ENCODE results near the gene PPFIA1. TPM values are rescaled to one million over a fixed set of nuclear protein-coding genes. Genes with fewer than 3 reads are reported as not detected.

PPFIA1 gene
- polyA plus RNA-seq, 4 donors: 17.8 to 27.3 (median 23.6) TPM

- peaks cover 25 to 71% (median 37%) of the 10 kb centered on the region in 3 donors for H3K36me3 ChIP-seq (ENCODE audit: control insufficient read depth in 3 of 3, insufficient read depth in 2 of 3, low read depth in 1 of 3, low read length in 3 of 3)
- WGBS, 3 donors: 96 to 98% (median 96%) methylated on average over 16 of the region's 16 CpGs
- no peak for FAIRE-seq
Measured at GRCh38 chr11:70334351-70334995, 64.0 kb downstream of the PPFIA1 start.

GRCh38 chr11:70335511-70335910, 65.0 kb downstream of the PPFIA1 start:
- 89 to 90% (median 90%) methylated on average over 7 of the region's 7 CpGs for WGBS, 3 donors
- no peak for FAIRE-seq

More at GRCh38 chr11:70334351-70334995, 64.0 kb downstream of the PPFIA1 start:
- no peaks in the 10 kb centered on the region for H3K9me3 ChIP-seq (ENCODE audit: control insufficient read depth in 2 of 2, insufficient read depth in 1 of 2, low read depth in 1 of 2, low read length in 1 of 2)
- H3K4me3 ChIP-seq (ENCODE audit: low read depth in 1 of 3, low read length in 3 of 3): no peak overlapping the region
- H3K27me3 ChIP-seq (ENCODE audit: control insufficient read depth in 3 of 3, insufficient read depth in 3 of 3, low read length in 3 of 3): no peaks in the 10 kb centered on the region
- no peak overlapping the region for H3K27ac ChIP-seq (ENCODE audit: low read depth in 1 of 3, low read length in 2 of 3)
- H3K4me1 ChIP-seq (ENCODE audit: control insufficient read depth in 3 of 3, insufficient read depth in 2 of 3, low read depth in 1 of 3, low read length in 2 of 3): no peaks in the 10 kb centered on the region
- no peak for DNase-seq

DNA sequence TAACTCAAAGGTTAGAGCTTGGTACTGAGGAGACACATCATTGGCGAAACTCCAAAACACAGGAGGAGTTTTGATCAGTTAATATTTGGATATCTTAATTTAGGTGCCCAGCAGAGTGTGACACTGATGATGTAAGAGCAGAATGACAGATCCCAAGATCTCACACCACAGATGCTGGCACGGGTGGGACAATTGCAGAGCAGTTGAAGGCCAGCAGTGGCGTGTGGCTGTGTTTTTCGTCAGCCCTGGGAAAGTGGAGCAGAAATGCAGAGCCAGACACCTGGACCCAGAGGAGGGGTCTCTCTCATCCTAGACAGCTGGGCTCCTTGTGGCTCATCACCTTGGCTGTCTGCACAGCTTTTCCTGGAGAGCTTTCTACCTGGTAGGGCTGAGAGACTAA, 68.1 kb downstream of the PPFIA1 start:
- no peak overlapping the region for H3K27ac ChIP-seq (ENCODE audit: low read depth in 1 of 3, low read length in 2 of 3)
- FAIRE-seq (no peak), DNase-seq (no peak)
- 79 to 91% (median 88%) methylated on average over 4 of the region's 4 CpGs for WGBS, 3 donors
- no peaks in the 10 kb centered on the region for H3K27me3 ChIP-seq (ENCODE audit: control insufficient read depth in 3 of 3, insufficient read depth in 3 of 3, low read length in 3 of 3)
- peaks cover 23 to 67% (median 43%) of the 10 kb centered on the region in 3 donors for H3K36me3 ChIP-seq (ENCODE audit: control insufficient read depth in 3 of 3, insufficient read depth in 2 of 3, low read depth in 1 of 3, low read length in 3 of 3)
- no peak overlapping the region for H3K4me3 ChIP-seq (ENCODE audit: low read depth in 1 of 3, low read length in 3 of 3)
- H3K9me3 ChIP-seq (ENCODE audit: control insufficient read depth in 2 of 2, insufficient read depth in 1 of 2, low read depth in 1 of 2, low read length in 1 of 2): no peaks in the 10 kb centered on the region
- H3K4me1 ChIP-seq (ENCODE audit: control insufficient read depth in 3 of 3, insufficient read depth in 2 of 3, low read depth in 1 of 3, low read length in 2 of 3): no peaks in the 10 kb centered on the region

More at GRCh38 chr11:70335511-70335910, 65.0 kb downstream of the PPFIA1 start:
- no peak for DNase-seq
- Histone ChIP-seq H3K9me3 (ENCODE audit: control insufficient read depth in 2 of 2, insufficient read depth in 1 of 2, low read depth in 1 of 2, low read length in 1 of 2) (no peaks in the 10 kb centered on the region), H3K27ac (ENCODE audit: low read depth in 1 of 3, low read length in 2 of 3) (no peak overlapping the region), H3K4me1 (ENCODE audit: control insufficient read depth in 3 of 3, insufficient read depth in 2 of 3, low read depth in 1 of 3, low read length in 2 of 3) (no peaks in the 10 kb centered on the region), H3K27me3 (ENCODE audit: control insufficient read depth in 3 of 3, insufficient read depth in 3 of 3, low read length in 3 of 3) (no peaks in the 10 kb centered on the region), H3K36me3 (ENCODE audit: control insufficient read depth in 3 of 3, insufficient read depth in 2 of 3, low read depth in 1 of 3, low read length in 3 of 3) (peaks cover 31 to 73% (median 42%) of the 10 kb centered on the region in 3 donors), H3K4me3 (ENCODE audit: low read depth in 1 of 3, low read length in 3 of 3) (no peak overlapping the region)

DNA sequence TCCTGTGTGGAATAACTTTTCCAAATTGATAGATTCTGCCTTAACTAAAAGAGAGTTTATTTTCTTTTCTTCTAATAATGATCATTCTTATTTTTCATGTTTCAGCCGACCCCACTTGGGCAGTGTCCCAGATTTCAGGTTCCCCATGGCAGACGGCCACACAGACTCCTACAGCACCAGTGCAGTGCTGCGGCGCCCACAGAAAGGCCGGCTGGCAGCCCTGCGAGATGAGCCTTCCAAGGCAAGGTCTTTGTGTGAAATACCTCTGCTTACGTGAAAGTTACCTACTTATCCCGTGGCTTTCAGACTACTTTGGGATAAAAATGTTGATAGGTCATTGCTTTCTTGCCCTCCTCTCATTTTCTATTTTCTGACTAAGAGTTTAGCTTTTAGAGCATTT, 68.6 kb downstream of the PPFIA1 start:
- Histone ChIP-seq H3K4me1 (ENCODE audit: control insufficient read depth in 3 of 3, insufficient read depth in 2 of 3, low read depth in 1 of 3, low read length in 2 of 3) (no peaks in the 10 kb centered on the region), H3K4me3 (ENCODE audit: low read depth in 1 of 3, low read length in 3 of 3) (no peak overlapping the region), H3K27ac (ENCODE audit: low read depth in 1 of 3, low read length in 2 of 3) (no peak overlapping the region), H3K9me3 (ENCODE audit: control insufficient read depth in 2 of 2, insufficient read depth in 1 of 2, low read depth in 1 of 2, low read length in 1 of 2) (no peaks in the 10 kb centered on the region), H3K27me3 (ENCODE audit: control insufficient read depth in 3 of 3, insufficient read depth in 3 of 3, low read length in 3 of 3) (no peaks in the 10 kb centered on the region), H3K36me3 (ENCODE audit: control insufficient read depth in 3 of 3, insufficient read depth in 2 of 3, low read depth in 1 of 3, low read length in 3 of 3) (peaks cover 21 to 68% (median 43%) of the 10 kb centered on the region in 3 donors)
- FAIRE-seq (no peak), DNase-seq (no peak)
- 89 to 97% (median 93%) methylated on average over 8 of the region's 8 CpGs for WGBS, 3 donors

DNA sequence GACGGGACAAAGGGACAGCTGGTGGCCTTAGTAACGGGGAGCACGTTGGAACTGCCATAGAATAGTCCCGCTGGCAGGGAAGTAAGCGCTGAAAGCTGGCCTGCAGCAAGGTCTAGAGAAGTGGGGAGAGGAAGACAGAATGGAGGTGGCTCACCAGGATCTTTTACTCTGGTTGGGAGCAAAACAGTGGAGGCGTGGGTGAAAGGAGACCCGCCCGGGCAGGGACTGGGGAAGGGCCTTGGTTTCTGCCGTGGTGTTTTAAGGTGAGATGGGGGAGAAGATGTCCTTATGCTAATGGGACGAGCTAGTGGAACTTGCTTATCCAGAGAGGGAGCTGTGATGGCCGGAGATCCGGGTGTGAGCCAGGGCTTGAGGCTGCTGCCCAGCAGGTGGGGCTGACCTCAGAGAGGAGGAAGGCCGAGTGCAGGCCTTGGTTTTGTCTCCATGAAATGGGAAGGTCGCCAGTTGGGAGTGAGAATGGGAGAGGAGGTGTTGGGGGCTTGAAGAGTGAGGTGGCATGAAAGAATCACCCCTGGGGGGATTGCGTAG, 71.5 kb downstream of the PPFIA1 start:
- peaks cover 15 to 64% (median 32%) of the 10 kb centered on the region in 3 donors for H3K36me3 ChIP-seq (ENCODE audit: control insufficient read depth in 3 of 3, insufficient read depth in 2 of 3, low read depth in 1 of 3, low read length in 3 of 3)
- WGBS, 3 donors: 89 to 97% (median 90%) methylated on average over 15 of the region's 15 CpGs
- FAIRE-seq (no peak), DNase-seq (no peak)
- no peaks in the 10 kb centered on the region for H3K27me3 ChIP-seq (ENCODE audit: control insufficient read depth in 3 of 3, insufficient read depth in 3 of 3, low read length in 3 of 3)
- H3K27ac ChIP-seq (ENCODE audit: low read depth in 1 of 3, low read length in 2 of 3): no peak overlapping the region
- H3K9me3 ChIP-seq (ENCODE audit: control insufficient read depth in 2 of 2, insufficient read depth in 1 of 2, low read depth in 1 of 2, low read length in 1 of 2): no peaks in the 10 kb centered on the region
- no peak overlapping the region for H3K4me3 ChIP-seq (ENCODE audit: low read depth in 1 of 3, low read length in 3 of 3)
- H3K4me1 ChIP-seq (ENCODE audit: control insufficient read depth in 3 of 3, insufficient read depth in 2 of 3, low read depth in 1 of 3, low read length in 2 of 3): no peaks in the 10 kb centered on the region

DNA sequence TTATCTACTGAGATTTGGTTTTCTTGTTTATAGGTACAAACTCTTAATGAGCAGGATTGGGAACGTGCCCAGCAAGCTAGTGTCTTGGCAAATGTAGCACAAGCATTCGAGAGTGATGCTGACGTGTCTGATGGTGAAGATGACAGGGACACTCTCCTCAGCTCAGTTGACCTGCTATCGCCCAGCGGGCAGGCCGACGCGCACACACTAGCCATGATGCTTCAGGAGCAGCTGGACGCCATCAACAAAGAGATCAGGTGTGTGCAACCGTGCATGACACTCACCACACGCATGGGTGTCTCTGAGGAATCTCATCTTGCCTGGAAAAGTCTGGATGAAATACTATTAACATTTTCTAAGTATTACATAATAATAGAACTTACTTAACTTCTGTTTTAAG, 73.1 kb downstream of the PPFIA1 start:
- 93 to 96% (median 95%) methylated on average over 11 of the region's 11 CpGs for WGBS, 3 donors

GRCh38 chr11:70348191-70348590, 77.7 kb downstream of the PPFIA1 start:
- Histone ChIP-seq H3K27ac (ENCODE audit: low read depth in 1 of 3, low read length in 2 of 3) (no peak overlapping the region), H3K9me3 (ENCODE audit: control insufficient read depth in 2 of 2, insufficient read depth in 1 of 2, low read depth in 1 of 2, low read length in 1 of 2) (no peaks in the 10 kb centered on the region), H3K27me3 (ENCODE audit: control insufficient read depth in 3 of 3, insufficient read depth in 3 of 3, low read length in 3 of 3) (no peaks in the 10 kb centered on the region), H3K4me3 (ENCODE audit: low read depth in 1 of 3, low read length in 3 of 3) (no peak overlapping the region), H3K36me3 (ENCODE audit: control insufficient read depth in 3 of 3, insufficient read depth in 2 of 3, low read depth in 1 of 3, low read length in 3 of 3) (peaks cover 10 to 45% (median 21%) of the 10 kb centered on the region in 3 donors), H3K4me1 (ENCODE audit: control insufficient read depth in 3 of 3, insufficient read depth in 2 of 3, low read depth in 1 of 3, low read length in 2 of 3) (no peaks in the 10 kb centered on the region)
- DNase-seq (no peak), FAIRE-seq (no peak)
- 84 to 89% (median 86%) methylated on average over 12 of the region's 12 CpGs for WGBS, 3 donors

More for the DNA sequence above, 73.1 kb downstream of the PPFIA1 start:
- H3K4me1 ChIP-seq (ENCODE audit: control insufficient read depth in 3 of 3, insufficient read depth in 2 of 3, low read depth in 1 of 3, low read length in 2 of 3): no peaks in the 10 kb centered on the region
- H3K36me3 ChIP-seq (ENCODE audit: control insufficient read depth in 3 of 3, insufficient read depth in 2 of 3, low read depth in 1 of 3, low read length in 3 of 3): peaks cover 18 to 68% (median 33%) of the 10 kb centered on the region in 3 donors
- H3K27me3 ChIP-seq (ENCODE audit: control insufficient read depth in 3 of 3, insufficient read depth in 3 of 3, low read length in 3 of 3): no peaks in the 10 kb centered on the region
- no peak overlapping the region for H3K4me3 ChIP-seq (ENCODE audit: low read depth in 1 of 3, low read length in 3 of 3)
- no peaks in the 10 kb centered on the region for H3K9me3 ChIP-seq (ENCODE audit: control insufficient read depth in 2 of 2, insufficient read depth in 1 of 2, low read depth in 1 of 2, low read length in 1 of 2)
- FAIRE-seq (no peak), DNase-seq (no peak)
- no peak overlapping the region for H3K27ac ChIP-seq (ENCODE audit: low read depth in 1 of 3, low read length in 2 of 3)

DNA sequence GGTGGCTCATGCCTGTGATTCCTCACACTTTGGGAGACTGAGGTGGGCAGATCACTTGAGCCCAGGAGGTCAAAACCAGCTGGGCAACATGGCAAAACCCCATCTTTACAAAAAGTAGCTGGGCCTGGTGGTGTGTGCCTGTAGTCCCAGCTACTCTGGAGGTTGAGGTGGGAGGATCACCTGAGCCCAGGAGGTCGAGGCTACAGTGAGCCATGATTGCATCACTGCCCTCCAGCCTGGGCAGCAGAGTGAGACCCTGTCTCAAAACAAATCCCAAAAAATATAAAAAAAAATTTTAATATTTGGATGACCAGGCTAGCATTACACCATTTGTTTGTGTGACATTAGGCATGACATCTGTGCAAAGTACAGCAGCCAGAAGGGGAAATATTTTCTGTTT, 78.1 kb downstream of the PPFIA1 start:
- H3K27ac ChIP-seq (ENCODE audit: low read depth in 1 of 3, low read length in 2 of 3): no peak overlapping the region
- no peaks in the 10 kb centered on the region for H3K9me3 ChIP-seq (ENCODE audit: control insufficient read depth in 2 of 2, insufficient read depth in 1 of 2, low read depth in 1 of 2, low read length in 1 of 2)
- 83 to 94% (median 87%) methylated on average over 1 of the region's 1 CpG for WGBS, 3 donors
- FAIRE-seq (no peak), DNase-seq (no peak)
- peaks cover 11 to 42% (median 20%) of the 10 kb centered on the region in 3 donors for H3K36me3 ChIP-seq (ENCODE audit: control insufficient read depth in 3 of 3, insufficient read depth in 2 of 3, low read depth in 1 of 3, low read length in 3 of 3)
- no peaks in the 10 kb centered on the region for H3K4me1 ChIP-seq (ENCODE audit: control insufficient read depth in 3 of 3, insufficient read depth in 2 of 3, low read depth in 1 of 3, low read length in 2 of 3)
- no peak overlapping the region for H3K4me3 ChIP-seq (ENCODE audit: low read depth in 1 of 3, low read length in 3 of 3)
- H3K27me3 ChIP-seq (ENCODE audit: control insufficient read depth in 3 of 3, insufficient read depth in 3 of 3, low read length in 3 of 3): no peaks in the 10 kb centered on the region
